ENCODE measurements around the gene HK2. TPM values are rescaled to one million over a fixed set of nuclear protein-coding genes. Genes with fewer than 3 reads are reported as not detected.

Gene HK2
- total RNA-seq, 2 donors from 2014 or later: 6.9 to 13.4 TPM

GRCh38 chr2:74806920-74807319, 27.0 kb upstream of the HK2 start:
- DNase-seq (ENCODE audit: low spot score): no peak
- H3K36me3 ChIP-seq: no peaks in the 10 kb centered on the region
- no peaks in the 10 kb centered on the region for H3K9me3 ChIP-seq
- no peaks in the 10 kb centered on the region for H3K27me3 ChIP-seq (replicated peaks; ENCODE audit: insufficient read depth)
- H3K4me1 ChIP-seq (ENCODE audit: control insufficient read depth in 1 of 2, low read depth in 2 of 2): no peaks in the 10 kb centered on the region
- H3K4me3 ChIP-seq: no peak overlapping the region
- no peak for TF ChIP-seq CTCF (IDR thresholded peaks at IDR 0.05)
- H3K27ac ChIP-seq: no peak overlapping the region
- no peak for ATAC-seq (ENCODE audit: insufficient number of reproducible peaks, low FRiP score, low read depth)

GRCh38 chr2:74812787-74813590, 20.9 kb upstream of the HK2 start:
- TF ChIP-seq CTCF (IDR thresholded peaks at IDR 0.05): no peak
- no peaks in the 10 kb centered on the region for H3K27me3 ChIP-seq (replicated peaks; ENCODE audit: insufficient read depth)
- H3K4me1 ChIP-seq (ENCODE audit: control insufficient read depth in 1 of 2, low read depth in 2 of 2): peaks cover 0 to 11% of the 10 kb centered on the region in 2 donors
- H3K9me3 ChIP-seq: no peaks in the 10 kb centered on the region
- ATAC-seq (ENCODE audit: insufficient number of reproducible peaks, low FRiP score, low read depth) (no peak), DNase-seq (ENCODE audit: low spot score) (no peak)
- H3K27ac ChIP-seq: no peak overlapping the region
- no peak overlapping the region for H3K4me3 ChIP-seq
- H3K36me3 ChIP-seq: no peaks in the 10 kb centered on the region

GRCh38 chr2:74814102-74814501, 19.8 kb upstream of the HK2 start:
- Histone ChIP-seq H3K36me3 (no peaks in the 10 kb centered on the region), H3K4me1 (ENCODE audit: control insufficient read depth in 1 of 2, low read depth in 2 of 2) (peaks cover 0 to 11% of the 10 kb centered on the region in 2 donors), H3K27ac (no peak overlapping the region), H3K27me3 (replicated peaks; ENCODE audit: insufficient read depth) (no peaks in the 10 kb centered on the region), H3K9me3 (no peaks in the 10 kb centered on the region), H3K4me3 (no peak overlapping the region)
- no peak for DNase-seq (ENCODE audit: low spot score)
- no peak for ATAC-seq (ENCODE audit: insufficient number of reproducible peaks, low FRiP score, low read depth)
- TF ChIP-seq CTCF (IDR thresholded peaks at IDR 0.05): no peak

- TF ChIP-seq CTCF (IDR thresholded peaks at IDR 0.05): no peak
- Histone ChIP-seq H3K4me1 (ENCODE audit: control insufficient read depth in 1 of 2, low read depth in 2 of 2) (peaks cover 0 to 11% of the 10 kb centered on the region in 2 donors), H3K36me3 (no peaks in the 10 kb centered on the region), H3K9me3 (no peaks in the 10 kb centered on the region), H3K4me3 (no peak overlapping the region), H3K27me3 (replicated peaks; ENCODE audit: insufficient read depth) (no peaks in the 10 kb centered on the region), H3K27ac (no peak overlapping the region)
- ATAC-seq (ENCODE audit: insufficient number of reproducible peaks, low FRiP score, low read depth) (no peak), DNase-seq (ENCODE audit: low spot score) (no peak)
Observed at GRCh38 chr2:74815941-74816340, 18.0 kb upstream of the HK2 start.

GRCh38 chr2:74816540-74817303, 17.2 kb upstream of the HK2 start:
- Histone ChIP-seq H3K4me3 (no peak overlapping the region), H3K27ac (no peak overlapping the region), H3K36me3 (no peaks in the 10 kb centered on the region), H3K27me3 (replicated peaks; ENCODE audit: insufficient read depth) (no peaks in the 10 kb centered on the region), H3K4me1 (ENCODE audit: control insufficient read depth in 1 of 2, low read depth in 2 of 2) (peaks cover 0 to 11% of the 10 kb centered on the region in 2 donors), H3K9me3 (no peaks in the 10 kb centered on the region)
- DNase-seq (ENCODE audit: low spot score): no peak
- no peak for ATAC-seq (ENCODE audit: insufficient number of reproducible peaks, low FRiP score, low read depth)
- TF ChIP-seq CTCF (IDR thresholded peaks at IDR 0.05): no peak
